Measurements from ENCODE around the gene TUBGCP2. TPM values are rescaled to one million over a fixed set of nuclear protein-coding genes. Genes with fewer than 3 reads are reported as not detected.

TUBGCP2 gene
- total RNA-seq, 2 donors from 2014 or later, result 53.3 to 58.2 TPM

DNA sequence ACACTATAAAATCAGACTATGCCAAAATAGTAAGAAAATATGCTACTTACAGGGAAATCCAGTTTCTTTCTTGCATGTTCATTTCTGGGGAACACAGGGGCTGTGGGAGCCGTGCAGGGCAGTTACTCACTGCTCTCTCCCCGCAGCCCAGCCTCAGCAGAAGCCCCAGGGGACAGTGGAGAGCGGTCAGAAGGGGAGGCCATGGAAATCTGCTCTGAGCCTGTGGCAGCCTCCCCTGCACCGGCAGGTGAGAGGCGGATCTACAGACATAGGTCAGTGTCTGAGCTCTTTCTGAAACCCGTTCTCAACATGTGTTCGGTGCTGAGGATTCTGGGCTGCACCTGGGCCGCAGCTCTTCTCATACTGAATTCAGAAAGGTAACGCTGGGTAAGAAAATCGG, 2.9 kb upstream of the TUBGCP2 start:
- DNase-seq (ENCODE audit: low spot score), result no peak
- ATAC-seq, result no peak
- Mint-ChIP-seq H3K27ac (no peak overlapping the region), H3K4me3 (no peak overlapping the region), H3K27me3 (no peaks in the 10 kb centered on the region), H3K36me3 (no peaks in the 10 kb centered on the region), H3K9me3 (no peaks in the 10 kb centered on the region), H3K4me1 (ENCODE audit: low read depth in 2 of 2) (peaks cover 13 to 16% of the 10 kb centered on the region in 2 donors)

DNA sequence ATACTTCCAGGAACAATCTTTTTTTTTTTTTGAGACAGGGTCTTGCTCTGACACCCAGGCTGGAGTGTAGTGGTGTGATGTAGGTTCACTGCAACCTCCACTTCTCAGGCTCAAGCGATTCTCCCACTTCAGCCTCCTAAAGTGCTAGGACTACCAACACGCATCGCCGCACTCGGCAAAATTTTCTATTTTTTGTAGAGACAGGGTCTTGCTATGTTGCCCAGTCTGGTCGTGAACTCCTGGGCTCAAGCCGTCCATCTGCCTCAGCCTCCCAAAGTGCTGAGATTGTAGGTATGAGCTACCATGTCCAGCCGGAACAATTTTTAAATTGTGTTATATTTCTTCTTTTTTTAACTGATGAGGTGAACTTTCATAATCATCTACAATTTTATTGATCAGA, 2.1 kb upstream of the TUBGCP2 start:
- Mint-ChIP-seq H3K9me3 (no peaks in the 10 kb centered on the region), H3K36me3 (no peaks in the 10 kb centered on the region), H3K4me3 (no peak overlapping the region), H3K27me3 (no peaks in the 10 kb centered on the region), H3K4me1 (ENCODE audit: low read depth in 2 of 2) (peaks cover 13 to 18% of the 10 kb centered on the region in 2 donors), H3K27ac (no peak overlapping the region)
- ATAC-seq (no peak), DNase-seq (ENCODE audit: low spot score) (no peak)

DNA sequence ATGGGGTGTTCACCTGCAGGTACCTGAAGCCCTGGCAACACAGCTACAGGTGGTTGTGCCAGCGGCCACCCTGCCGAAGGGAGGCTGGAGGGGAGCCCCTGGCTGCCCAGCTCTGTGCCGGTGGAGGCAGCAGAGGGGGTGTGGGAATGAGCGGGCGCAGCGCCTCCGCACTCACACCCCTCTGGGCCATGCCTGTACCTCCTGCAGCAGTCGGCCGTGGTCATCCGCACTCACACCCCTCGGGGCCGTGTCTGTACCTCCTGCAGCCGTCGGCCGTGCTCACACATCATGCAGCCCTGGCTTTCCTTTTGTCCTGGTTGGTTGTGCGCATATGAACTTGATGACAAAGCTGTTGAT, 1.7 kb upstream of the TUBGCP2 start:
- Mint-ChIP-seq H3K4me1 (ENCODE audit: low read depth in 2 of 2) (peaks cover 17 to 22% of the 10 kb centered on the region in 2 donors), H3K27ac (no peak overlapping the region), H3K9me3 (no peaks in the 10 kb centered on the region), H3K4me3 (no peak overlapping the region), H3K36me3 (no peaks in the 10 kb centered on the region), H3K27me3 (no peaks in the 10 kb centered on the region)
- ATAC-seq, result no peak
- no peak for DNase-seq (ENCODE audit: low spot score)

- no peak for DNase-seq (ENCODE audit: low spot score)
- ATAC-seq, result no peak
- H3K27ac Mint-ChIP-seq, result peak overlapping the region in 1 of 2 donors; percentile 95
Measured at GRCh38 chr10:133309720-133310398, 1.2 kb upstream of the TUBGCP2 start.

DNA sequence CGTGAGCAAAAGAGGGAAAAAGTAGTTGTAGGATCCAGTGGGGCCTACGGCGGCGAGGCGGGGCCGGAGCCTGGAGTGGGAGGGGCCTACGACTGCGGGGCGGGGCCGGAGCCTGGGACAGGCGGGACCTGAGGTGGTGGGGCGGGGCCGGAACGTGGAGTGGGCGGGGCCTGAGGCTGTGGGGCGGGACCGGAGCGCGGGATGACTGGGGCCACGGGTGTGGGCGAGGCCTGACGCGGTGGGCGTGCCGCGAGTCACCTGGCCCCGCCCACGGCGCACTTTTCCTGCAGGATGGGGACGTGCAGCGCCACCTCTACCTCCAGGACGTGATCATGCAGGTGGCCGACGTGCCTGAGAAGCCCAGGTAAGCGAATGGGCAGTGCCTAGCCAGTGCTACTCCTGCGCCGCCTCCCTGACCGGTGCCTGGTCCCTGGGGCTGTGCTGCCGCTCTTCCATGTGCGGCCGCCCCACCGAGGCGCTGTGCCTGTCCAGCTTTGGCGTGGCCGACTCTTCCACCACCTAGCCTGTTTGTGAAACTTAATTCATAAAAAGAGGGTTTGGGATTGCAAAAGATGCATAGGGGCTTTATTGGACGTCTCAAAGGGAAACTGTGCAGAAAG, 538 bp upstream of the TUBGCP2 start:
- H3K4me1 Mint-ChIP-seq (ENCODE audit: low read depth in 2 of 2), result peaks cover 19 to 22% of the 10 kb centered on the region in 2 donors
- peak overlapping the region in 1 of 2 donors; percentile 95 for H3K27ac Mint-ChIP-seq
- no peaks in the 10 kb centered on the region for H3K9me3 Mint-ChIP-seq
- H3K27me3 Mint-ChIP-seq, result no peaks in the 10 kb centered on the region
- no peaks in the 10 kb centered on the region for H3K36me3 Mint-ChIP-seq
- peak overlapping the region; percentile 65 for H3K4me3 Mint-ChIP-seq
- peak; percentile 90 to 97 for ATAC-seq
- peak; percentile 91 for DNase-seq (ENCODE audit: low spot score)

More at GRCh38 chr10:133309720-133310398, 1.2 kb upstream of the TUBGCP2 start:
- peaks cover 19 to 26% of the 10 kb centered on the region in 2 donors for H3K4me1 Mint-ChIP-seq (ENCODE audit: low read depth in 2 of 2)
- no peaks in the 10 kb centered on the region for H3K9me3 Mint-ChIP-seq
- peak overlapping the region; percentile 65 for H3K4me3 Mint-ChIP-seq
- no peaks in the 10 kb centered on the region for H3K36me3 Mint-ChIP-seq
- H3K27me3 Mint-ChIP-seq, result no peaks in the 10 kb centered on the region

GRCh38 chr10:133307776-133308420, 774 bp downstream of the TUBGCP2 start:
- no peak for DNase-seq (ENCODE audit: low spot score)
- Mint-ChIP-seq H3K36me3 (no peaks in the 10 kb centered on the region), H3K27me3 (no peaks in the 10 kb centered on the region), H3K4me1 (ENCODE audit: low read depth in 2 of 2) (peaks cover 19 to 25% of the 10 kb centered on the region in 2 donors), H3K27ac (peak overlapping the region; percentile 95), H3K9me3 (no peaks in the 10 kb centered on the region), H3K4me3 (peak overlapping the region; percentile 97)
- peak in 1 of 2 donors; percentile 41 for ATAC-seq

DNA sequence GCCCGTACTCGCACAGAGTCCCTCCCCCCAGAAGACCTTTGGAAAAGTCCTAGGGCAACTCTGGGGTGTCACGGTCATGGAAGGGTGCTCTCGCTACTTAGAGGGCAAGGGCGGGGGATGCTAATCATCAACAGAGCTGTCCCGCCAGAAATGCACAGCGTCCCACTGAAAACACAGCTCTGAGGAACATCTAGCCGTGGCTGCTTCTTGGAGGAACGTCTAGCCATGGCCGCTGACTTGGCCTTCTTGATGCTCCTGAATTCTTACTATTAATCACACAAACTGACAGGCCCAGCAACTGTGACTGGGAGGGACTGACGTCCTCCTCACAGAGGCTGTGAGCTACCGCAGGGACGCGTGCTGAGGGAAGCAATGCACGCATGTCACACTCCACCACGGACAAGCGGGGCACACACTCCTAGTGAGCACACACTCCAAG, 1.7 kb downstream of the TUBGCP2 start:
- H3K4me1 Mint-ChIP-seq (ENCODE audit: low read depth in 2 of 2), result peaks cover 19 to 28% of the 10 kb centered on the region in 2 donors
- peak overlapping the region; percentile 97 for H3K4me3 Mint-ChIP-seq
- DNase-seq (ENCODE audit: low spot score) (no peak), ATAC-seq (no peak)
- peak overlapping the region; percentile 95 for H3K27ac Mint-ChIP-seq
- no peaks in the 10 kb centered on the region for H3K27me3 Mint-ChIP-seq
- H3K9me3 Mint-ChIP-seq, result no peaks in the 10 kb centered on the region
- H3K36me3 Mint-ChIP-seq, result no peaks in the 10 kb centered on the region

DNA sequence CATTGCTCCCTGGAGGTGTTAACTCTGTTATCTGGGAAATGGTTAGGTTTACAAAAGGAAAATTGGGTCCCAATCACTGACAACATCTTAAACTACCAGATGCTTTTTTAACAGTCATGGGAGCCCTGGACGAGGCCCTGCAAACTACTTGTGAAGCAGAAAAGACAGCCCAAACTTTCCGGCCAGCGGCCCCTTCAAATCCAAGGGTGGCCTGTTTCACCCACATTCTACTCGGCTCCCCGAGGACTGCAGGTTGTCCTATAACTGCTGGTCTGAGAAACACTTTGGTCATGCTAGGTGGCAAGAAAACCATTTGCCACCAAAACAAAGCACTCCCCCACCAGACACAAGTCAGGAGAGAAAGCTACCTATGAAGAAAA, 2.6 kb downstream of the TUBGCP2 start:
- ATAC-seq (no peak), DNase-seq (ENCODE audit: low spot score) (no peak)
- H3K27me3 Mint-ChIP-seq, result no peaks in the 10 kb centered on the region
- peaks cover 19 to 28% of the 10 kb centered on the region in 2 donors for H3K4me1 Mint-ChIP-seq (ENCODE audit: low read depth in 2 of 2)
- peak overlapping the region in 1 of 2 donors; percentile 69 for H3K27ac Mint-ChIP-seq
- H3K4me3 Mint-ChIP-seq, result no peak overlapping the region
- no peaks in the 10 kb centered on the region for H3K9me3 Mint-ChIP-seq
- no peaks in the 10 kb centered on the region for H3K36me3 Mint-ChIP-seq

- no peak overlapping the region for H3K4me3 Mint-ChIP-seq
- H3K27me3 Mint-ChIP-seq, result no peaks in the 10 kb centered on the region
- H3K36me3 Mint-ChIP-seq, result peaks cover 4% of the 10 kb centered on the region
- H3K4me1 Mint-ChIP-seq (ENCODE audit: low read depth in 2 of 2), result peaks cover 18 to 33% of the 10 kb centered on the region in 2 donors
- H3K27ac Mint-ChIP-seq, result no peak overlapping the region
- no peak for ATAC-seq
- no peak for DNase-seq (ENCODE audit: low spot score)
- no peaks in the 10 kb centered on the region for H3K9me3 Mint-ChIP-seq
Measured at GRCh38 chr10:133303206-133303605, 5.5 kb downstream of the TUBGCP2 start.

- H3K9me3 Mint-ChIP-seq, result no peaks in the 10 kb centered on the region
- no peak overlapping the region for H3K4me3 Mint-ChIP-seq
- H3K4me1 Mint-ChIP-seq (ENCODE audit: low read depth in 2 of 2), result peaks cover 8 to 28% of the 10 kb centered on the region in 2 donors
- no peak overlapping the region for H3K27ac Mint-ChIP-seq
- no peaks in the 10 kb centered on the region for H3K27me3 Mint-ChIP-seq
- peak in 1 of 2 donors; percentile 31 for ATAC-seq
- DNase-seq (ENCODE audit: low spot score), result no peak
- H3K36me3 Mint-ChIP-seq, result peaks cover 11% of the 10 kb centered on the region
Measured at GRCh38 chr10:133302230-133302629, 6.4 kb downstream of the TUBGCP2 start.

- Mint-ChIP-seq H3K9me3 (no peaks in the 10 kb centered on the region), H3K4me1 (ENCODE audit: low read depth in 2 of 2) (peaks cover 0 to 16% of the 10 kb centered on the region in 2 donors), H3K27me3 (no peaks in the 10 kb centered on the region), H3K27ac (no peak overlapping the region), H3K36me3 (peaks cover 11% of the 10 kb centered on the region), H3K4me3 (no peak overlapping the region)
- ATAC-seq, result no peak
- no peak for DNase-seq (ENCODE audit: low spot score)
Measured at GRCh38 chr10:133299738-133300137, 8.9 kb downstream of the TUBGCP2 start.

DNA sequence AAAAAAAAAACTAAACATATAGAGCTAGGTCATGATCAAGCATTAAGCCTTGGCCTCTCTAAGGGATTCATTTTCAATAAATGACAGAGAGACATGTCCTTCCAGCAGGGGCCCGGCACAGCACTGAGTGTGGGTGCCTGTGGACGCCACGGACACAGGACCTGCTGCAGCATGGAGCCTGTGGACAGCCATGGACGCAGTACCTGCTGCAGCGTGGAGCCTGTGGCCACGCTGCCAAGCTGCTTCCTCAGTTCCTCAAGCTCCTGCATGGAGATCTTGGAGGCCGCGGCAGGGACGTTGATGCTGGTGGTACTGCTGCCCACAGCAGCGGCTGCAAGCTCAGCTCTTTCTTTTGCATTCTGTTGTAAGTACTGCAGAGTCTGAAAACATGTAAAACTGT, 9.4 kb downstream of the TUBGCP2 start:
- DNase-seq (ENCODE audit: low spot score), result no peak
- peaks cover 11% of the 10 kb centered on the region for H3K36me3 Mint-ChIP-seq
- ATAC-seq, result no peak
- H3K27ac Mint-ChIP-seq, result no peak overlapping the region
- H3K4me3 Mint-ChIP-seq, result no peak overlapping the region
- H3K4me1 Mint-ChIP-seq (ENCODE audit: low read depth in 2 of 2), result peaks cover 0 to 16% of the 10 kb centered on the region in 2 donors
- H3K9me3 Mint-ChIP-seq, result no peaks in the 10 kb centered on the region
- H3K27me3 Mint-ChIP-seq, result no peaks in the 10 kb centered on the region

DNA sequence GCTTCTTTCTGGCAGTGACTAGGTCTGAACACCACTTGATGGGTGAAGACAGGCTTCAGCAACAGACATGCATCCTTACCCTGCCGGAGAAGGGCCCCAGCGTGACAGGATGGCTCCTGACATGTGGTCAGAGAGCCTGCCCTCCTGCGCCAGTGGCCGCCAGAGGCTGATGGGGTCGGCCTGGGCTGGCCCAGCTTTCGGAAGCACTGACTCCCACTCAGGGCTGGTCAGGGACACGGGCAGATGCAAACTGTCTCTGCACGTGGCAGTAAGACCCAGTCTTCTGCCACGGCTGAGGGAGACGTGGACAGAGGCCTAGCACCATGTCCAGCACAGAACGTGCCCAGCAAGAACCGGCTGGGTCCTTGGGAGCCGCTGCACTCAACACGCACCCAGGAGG, 10.2 kb downstream of the TUBGCP2 start:
- peaks cover 11% of the 10 kb centered on the region for H3K36me3 Mint-ChIP-seq
- no peak overlapping the region for H3K27ac Mint-ChIP-seq
- DNase-seq (ENCODE audit: low spot score) (no peak), ATAC-seq (no peak)
- no peaks in the 10 kb centered on the region for H3K9me3 Mint-ChIP-seq
- H3K27me3 Mint-ChIP-seq, result no peaks in the 10 kb centered on the region
- H3K4me3 Mint-ChIP-seq, result no peak overlapping the region
- H3K4me1 Mint-ChIP-seq (ENCODE audit: low read depth in 2 of 2), result peaks cover 0 to 14% of the 10 kb centered on the region in 2 donors

- ATAC-seq (no peak), DNase-seq (ENCODE audit: low spot score) (no peak)
- Mint-ChIP-seq H3K36me3 (peaks cover 11% of the 10 kb centered on the region), H3K27ac (no peak overlapping the region), H3K4me3 (no peak overlapping the region), H3K9me3 (no peaks in the 10 kb centered on the region), H3K27me3 (no peaks in the 10 kb centered on the region), H3K4me1 (ENCODE audit: low read depth in 2 of 2) (peaks cover 0 to 10% of the 10 kb centered on the region in 2 donors)
Measured at GRCh38 chr10:133297504-133297903, 11.2 kb downstream of the TUBGCP2 start.

Data from natural killer cell treated with Interleukin-12 subunit alpha and Interleukin-12 subunit beta and Interleukin-15 and Interleukin-18, amount 100 ng/mL, for 72 hours (primary cell).